Measurements from ENCODE around the gene IL4R. TPM values are rescaled to one million over a fixed set of nuclear protein-coding genes. Genes with fewer than 3 reads are reported as not detected.

IL4R gene
- total RNA-seq, 2 experiments from 2014 or later: 73.1 to 82.8 TPM

DNA sequence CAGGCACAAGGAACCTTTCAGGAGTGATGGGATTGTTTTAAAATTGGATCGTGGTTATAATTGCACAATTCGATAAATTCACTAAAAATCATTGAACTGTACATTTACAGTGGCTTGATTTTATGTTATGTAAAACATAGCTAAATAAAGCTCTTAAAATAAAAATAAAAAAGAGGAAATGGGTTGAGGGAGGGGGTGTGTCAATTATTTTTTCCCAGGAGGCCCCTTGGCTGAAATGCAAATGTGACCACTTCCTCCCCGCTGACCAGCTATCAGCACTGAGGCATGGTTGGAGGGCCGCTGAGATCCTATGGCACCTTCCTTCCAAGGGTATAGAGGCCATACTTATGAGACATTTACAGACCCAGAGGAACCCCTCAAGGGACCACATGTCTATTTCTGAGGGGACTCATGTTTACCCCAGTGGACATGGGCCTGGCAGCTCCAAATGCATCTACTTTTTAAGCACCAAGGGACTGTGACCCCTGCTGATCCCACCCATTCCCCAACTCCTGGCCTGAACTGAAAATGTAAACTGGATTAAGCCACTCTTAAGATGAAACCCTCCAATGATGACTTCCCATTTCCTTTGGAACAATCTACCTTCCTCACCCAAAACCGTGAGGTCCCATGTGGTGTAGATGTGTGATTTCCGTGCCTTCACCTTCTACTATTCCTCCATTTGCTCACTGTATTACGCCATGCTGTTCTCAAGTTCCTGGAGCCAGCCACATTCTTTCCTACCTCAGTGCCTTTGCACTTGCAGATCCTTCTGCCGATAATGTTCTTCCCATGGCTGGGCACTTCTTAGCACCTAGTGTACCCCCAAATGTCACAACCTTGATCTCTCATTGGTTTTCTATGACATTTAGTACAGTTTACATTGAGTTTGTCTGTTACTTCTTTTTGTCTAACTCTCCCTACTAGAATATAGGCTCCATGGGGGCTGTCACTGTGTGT, 85.4 kb downstream of the IL4R start:
- Histone ChIP-seq H3K9me2 (ENCODE audit: insufficient read depth, low read length) (no peaks in the 10 kb centered on the region), H3K9me3 (ENCODE audit: low read length) (peaks cover 35% of the 10 kb centered on the region), H3K79me2 (ENCODE audit: insufficient read depth, low read depth, low read length) (peaks cover 9% of the 10 kb centered on the region), H3K36me3 (ENCODE audit: insufficient read depth, low read length) (peaks cover 6% of the 10 kb centered on the region; the same call in 1 of the 2 replicates), H2AFZ (ENCODE audit: low read length) (peak overlapping the region; percentile 31; the same call in 1 of the 2 replicates), H3K27ac (ENCODE audit: low read depth, low read length, poor library complexity, severe bottlenecking) (peak overlapping the region; percentile 76), H3K4me3 (ENCODE audit: low read depth, low read length, poor library complexity, severe bottlenecking) (peak overlapping the region; percentile 20), H3K4me2 (ENCODE audit: low read length) (peak overlapping the region; percentile 60), H4K20me1 (ENCODE audit: insufficient read depth, low read length) (no peaks in the 10 kb centered on the region), H3K4me1 (ENCODE audit: insufficient read depth, low read length, poor library complexity, severe bottlenecking) (peaks cover 61% of the 10 kb centered on the region)
- ChIA-PET CTCF (ENCODE audit: unreplicated experiment) (interaction anchor here (0.6 to 1.4 kb wide), 3 partner anchors 21 to 29 kb away, joined by 3 to 4 read pairs (median 3); no protein-coding TSS in a partner anchor), POLR2A (interaction anchor here (0.5 to 1.2 kb wide), 11 partner anchors 9 to 200 kb away, joined by 3 to 12 read pairs (median 3); partner anchors contain the start of gene KDM8)
- peak; percentile 90 for DNase-seq (ENCODE audit: low spot score)
- TF ChIP-seq, protein P1, sequence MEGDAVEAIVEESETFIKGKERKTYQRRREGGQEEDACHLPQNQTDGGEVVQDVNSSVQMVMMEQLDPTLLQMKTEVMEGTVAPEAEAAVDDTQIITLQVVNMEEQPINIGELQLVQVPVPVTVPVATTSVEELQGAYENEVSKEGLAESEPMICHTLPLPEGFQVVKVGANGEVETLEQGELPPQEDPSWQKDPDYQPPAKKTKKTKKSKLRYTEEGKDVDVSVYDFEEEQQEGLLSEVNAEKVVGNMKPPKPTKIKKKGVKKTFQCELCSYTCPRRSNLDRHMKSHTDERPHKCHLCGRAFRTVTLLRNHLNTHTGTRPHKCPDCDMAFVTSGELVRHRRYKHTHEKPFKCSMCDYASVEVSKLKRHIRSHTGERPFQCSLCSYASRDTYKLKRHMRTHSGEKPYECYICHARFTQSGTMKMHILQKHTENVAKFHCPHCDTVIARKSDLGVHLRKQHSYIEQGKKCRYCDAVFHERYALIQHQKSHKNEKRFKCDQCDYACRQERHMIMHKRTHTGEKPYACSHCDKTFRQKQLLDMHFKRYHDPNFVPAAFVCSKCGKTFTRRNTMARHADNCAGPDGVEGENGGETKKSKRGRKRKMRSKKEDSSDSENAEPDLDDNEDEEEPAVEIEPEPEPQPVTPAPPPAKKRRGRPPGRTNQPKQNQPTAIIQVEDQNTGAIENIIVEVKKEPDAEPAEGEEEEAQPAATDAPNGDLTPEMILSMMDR (conservative IDR thresholded peaks at IDR 0.05; ENCODE audit: low read length): no peak
- TF ChIP-seq EZH2phosphoT487 (IDR thresholded peaks at IDR 0.05; ENCODE audit: borderline replicate concordance, low read depth, low read length): no peak
- intact Hi-C loops (cut with micrococcal nuclease; ENCODE audit: unreplicated experiment): loop anchor here (1.0 kb wide), 1 partner anchor 27 kb away; no protein-coding TSS in a partner anchor
- no TSS peak for BruUV-seq (replicated peaks)

DNA sequence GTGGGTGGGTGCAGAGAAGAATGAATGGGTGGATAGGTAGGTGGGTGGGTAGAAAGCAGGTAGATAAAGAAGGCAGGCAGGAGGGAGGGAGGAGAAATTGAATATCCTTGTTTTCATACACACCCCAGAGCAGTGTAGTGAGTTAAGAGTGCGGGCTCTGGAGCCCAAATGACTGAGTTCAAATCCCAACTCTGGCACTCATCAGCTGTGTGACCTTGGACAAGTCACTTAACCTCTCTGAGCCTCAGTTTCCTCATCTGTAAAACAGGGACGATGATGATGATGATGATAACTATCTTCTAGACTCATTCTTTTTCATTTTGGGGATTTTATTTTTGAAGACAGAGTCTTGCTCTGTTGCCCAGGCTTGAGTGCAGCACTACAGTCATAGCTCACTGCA, 86.2 kb downstream of the IL4R start:
- BruUV-seq (replicated peaks): no TSS peak
- CTCF ChIA-PET (ENCODE audit: unreplicated experiment): interaction anchor here (1.0 to 1.4 kb wide), 3 partner anchors 22 to 27 kb away, joined by 3 to 4 read pairs (median 3); no protein-coding TSS in a partner anchor
- no peak for TF ChIP-seq EZH2phosphoT487 (IDR thresholded peaks at IDR 0.05; ENCODE audit: borderline replicate concordance, low read depth, low read length)
- TF ChIP-seq, protein P1 (conservative IDR thresholded peaks at IDR 0.05; ENCODE audit: low read length): no peak
- intact Hi-C loops (cut with micrococcal nuclease; ENCODE audit: unreplicated experiment): no loop called here
- Histone ChIP-seq H3K27ac (ENCODE audit: low read depth, low read length, poor library complexity, severe bottlenecking) (peak overlapping the region; percentile 76), H3K9me3 (ENCODE audit: low read length) (peaks cover 30% of the 10 kb centered on the region), H3K4me2 (ENCODE audit: low read length) (no peak overlapping the region), H3K4me3 (ENCODE audit: low read depth, low read length, poor library complexity, severe bottlenecking) (no peak overlapping the region), H3K36me3 (ENCODE audit: insufficient read depth, low read length) (peaks cover 6% of the 10 kb centered on the region; the same call in 1 of the 2 replicates), H3K79me2 (ENCODE audit: insufficient read depth, low read depth, low read length) (peaks cover 14% of the 10 kb centered on the region), H2AFZ (ENCODE audit: low read length) (no peak overlapping the region), H4K20me1 (ENCODE audit: insufficient read depth, low read length) (no peaks in the 10 kb centered on the region), H3K4me1 (ENCODE audit: insufficient read depth, low read length, poor library complexity, severe bottlenecking) (peaks cover 69% of the 10 kb centered on the region), H3K9me2 (ENCODE audit: insufficient read depth, low read length) (no peaks in the 10 kb centered on the region)
- no peak for DNase-seq (ENCODE audit: low spot score)
- POLR2A ChIA-PET: interaction anchor here (0.5 to 6.1 kb wide), 7 partner anchors 9 to 200 kb away, joined by 3 to 44 read pairs (median 6); partner anchors contain the start of gene KDM8

All from OCI-LY7 (cell line).